ENCODE data around the gene IL11RA. TPM values are rescaled to one million over a fixed set of nuclear protein-coding genes. Genes with fewer than 3 reads are reported as not detected.

Gene IL11RA
- total and polyA plus RNA-seq, 10 of the 15 experiments (the other 5 are each of a cell fraction or from before 2014, with no cell fraction given): 0.32 to 5.8 (median 2.2) TPM

DNA sequence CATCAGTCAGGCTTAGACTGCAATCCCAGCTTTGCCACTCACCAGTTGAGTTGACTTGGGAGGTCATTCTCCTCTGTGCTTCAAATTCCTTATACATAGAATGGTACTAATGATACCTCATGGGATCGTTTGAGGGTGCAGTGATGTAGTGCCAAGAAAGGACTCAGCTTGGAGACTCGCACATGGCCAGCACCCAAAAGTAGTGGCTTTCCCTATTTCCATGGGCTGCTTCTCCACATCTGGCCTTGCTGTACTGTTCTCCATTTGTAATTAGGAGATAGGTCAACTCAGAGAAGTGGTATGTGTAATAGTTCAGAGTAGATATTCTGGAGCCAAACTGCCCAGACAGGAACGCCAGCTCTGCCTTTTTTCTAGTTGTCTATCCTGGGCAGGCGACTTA is 33.6 kb downstream of the IL11RA start:
- Histone ChIP-seq H3K27ac (ENCODE audit: control insufficient read depth, insufficient read depth) (no peak overlapping the region), H3K36me3 (ENCODE audit: control insufficient read depth in 2 of 2, insufficient read depth in 2 of 2, low read length in 1 of 2) (no peaks in the 10 kb centered on the region), H4K20me1 (ENCODE audit: control insufficient read depth, insufficient read depth) (no peaks in the 10 kb centered on the region), H3K9me3 (replicated peaks; ENCODE audit: control insufficient read depth, insufficient read depth, low read length) (no peaks in the 10 kb centered on the region), H3K4me1 (ENCODE audit: control insufficient read depth, insufficient read depth, low read length) (peaks cover 12% of the 10 kb centered on the region), H2AFZ (ENCODE audit: control insufficient read depth, low read depth, low read length) (no peak overlapping the region), H3K9ac (ENCODE audit: control insufficient read depth, insufficient read depth, low read length) (no peak overlapping the region), H3K4me2 (ENCODE audit: control insufficient read depth, insufficient read depth) (no peak overlapping the region), H3K27me3 (replicated peaks in 1 of 2; ENCODE audit: control insufficient read depth in 2 of 2, insufficient read depth in 2 of 2, low read length in 1 of 2) (no peaks in the 10 kb centered on the region; a peak in 2 of 4 replicates), H3K4me3 (no peak overlapping the region), H3K79me2 (ENCODE audit: control insufficient read depth, insufficient read depth, low read length) (no peaks in the 10 kb centered on the region)
- 24% methylated on average over 4 of the region's 4 CpGs for WGBS (ENCODE audit: insufficient coverage, insufficient replicate concordance, low lambda C conversion rate, missing lambda C conversion rate)
- in situ Hi-C loops (cut with MboI) (no loop called here), intact Hi-C loops (cut with micrococcal nuclease; ENCODE audit: unreplicated experiment) (no loop called here)
- POLR2A ChIA-PET: no interaction called here
- SMC1A ChIA-PET (ENCODE audit: uncharacterized antibody, unreplicated experiment): interaction anchor here (1.0 to 1.1 kb wide), 2 partner anchors 9 to 210 kb away, joined by 3 read pairs; no protein-coding TSS in a partner anchor
- no peak for DNase-seq (ENCODE audit: low read depth, low spot score)
- CTCF ChIA-PET: interaction anchor here (0.8 to 0.9 kb wide), 2 partner anchors 17 to 282 kb away, joined by 4 read pairs; no protein-coding TSS in a partner anchor
- RAD21 ChIA-PET (ENCODE audit: unreplicated experiment): interaction anchor here (0.7 kb wide), 1 partner anchor 17 kb away, joined by 4 read pairs; no protein-coding TSS in a partner anchor
- BruUV-seq (replicated peaks): no TSS peak
- TF ChIP-seq SP1 (IDR thresholded peaks at IDR 0.05; ENCODE audit: low read depth, low read length) (no peak), JUND (IDR thresholded peaks at IDR 0.05; ENCODE audit: low read depth, low read length) (no peak), SMC3 (IDR thresholded peaks at IDR 0.05; ENCODE audit: borderline replicate concordance, low read length) (no peak), MEF2A (IDR thresholded peaks at IDR 0.05; ENCODE audit: insufficient read depth, low read depth, low read length) (no peak), SMAD5 (IDR thresholded peaks at IDR 0.05; ENCODE audit: low read depth) (no peak), BMI1 (IDR thresholded peaks at IDR 0.05; ENCODE audit: borderline replicate concordance) (no peak), SREBF2 (IDR thresholded peaks at IDR 0.05; ENCODE audit: low read length) (no peak)
- TF ChIP-seq, protein P1, sequence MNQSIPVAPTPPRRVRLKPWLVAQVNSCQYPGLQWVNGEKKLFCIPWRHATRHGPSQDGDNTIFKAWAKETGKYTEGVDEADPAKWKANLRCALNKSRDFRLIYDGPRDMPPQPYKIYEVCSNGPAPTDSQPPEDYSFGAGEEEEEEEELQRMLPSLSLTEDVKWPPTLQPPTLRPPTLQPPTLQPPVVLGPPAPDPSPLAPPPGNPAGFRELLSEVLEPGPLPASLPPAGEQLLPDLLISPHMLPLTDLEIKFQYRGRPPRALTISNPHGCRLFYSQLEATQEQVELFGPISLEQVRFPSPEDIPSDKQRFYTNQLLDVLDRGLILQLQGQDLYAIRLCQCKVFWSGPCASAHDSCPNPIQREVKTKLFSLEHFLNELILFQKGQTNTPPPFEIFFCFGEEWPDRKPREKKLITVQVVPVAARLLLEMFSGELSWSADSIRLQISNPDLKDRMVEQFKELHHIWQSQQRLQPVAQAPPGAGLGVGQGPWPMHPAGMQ (IDR thresholded peaks at IDR 0.05; ENCODE audit: borderline replicate concordance): no peak
- FAIRE-seq: no peak
- ATAC-seq: no peak
